NCI-H128 (cell line): Measurements from ENCODE around the gene MTPN.

Source experiments
- DNase-seq: peaks from one replicate; lab custom pipeline; 2025; ENCODE audit not compliant: unreplicated experiment; lab: John Stamatoyannopoulos, UW

The MTPN gene

DNA sequence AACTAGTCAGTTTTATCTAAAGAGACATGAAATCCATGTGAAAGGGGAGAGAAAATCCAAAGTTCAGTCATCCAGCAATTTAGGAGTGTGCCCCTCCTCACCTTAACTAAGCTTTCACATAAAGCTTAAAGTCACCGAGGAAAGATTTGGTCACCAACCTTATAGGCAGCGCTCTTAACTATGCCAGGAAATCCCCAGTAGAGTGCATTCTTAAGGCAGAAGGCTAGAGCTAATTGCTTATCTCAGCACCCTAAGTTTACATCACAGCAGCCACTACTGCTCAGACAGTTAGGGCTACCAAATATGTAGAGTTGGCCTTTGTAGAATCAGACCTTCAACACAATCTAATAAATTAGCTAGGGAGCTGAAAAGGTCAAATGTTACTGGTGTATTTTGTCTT, 47.9 kb downstream of the MTPN start:
- DNase-seq: no peak

DNA sequence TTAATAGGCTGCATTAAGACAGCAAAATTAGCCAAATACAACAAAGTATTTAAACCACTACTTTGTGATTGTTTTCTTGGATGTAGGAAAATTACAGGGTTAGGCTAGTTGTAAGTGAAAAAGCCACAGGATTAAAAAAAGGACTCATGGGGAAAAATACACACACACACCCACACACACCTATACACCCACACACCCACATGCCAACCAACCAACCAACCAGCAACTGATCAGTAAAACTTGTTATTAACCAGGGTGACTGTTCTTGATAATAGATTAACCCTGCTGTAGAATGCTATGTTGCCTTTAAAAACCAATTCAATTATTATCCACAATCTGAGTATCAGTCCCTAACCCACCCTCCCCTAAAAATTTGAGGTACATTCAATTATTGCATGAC, 49.0 kb downstream of the MTPN start:
- no peak for DNase-seq

DNA sequence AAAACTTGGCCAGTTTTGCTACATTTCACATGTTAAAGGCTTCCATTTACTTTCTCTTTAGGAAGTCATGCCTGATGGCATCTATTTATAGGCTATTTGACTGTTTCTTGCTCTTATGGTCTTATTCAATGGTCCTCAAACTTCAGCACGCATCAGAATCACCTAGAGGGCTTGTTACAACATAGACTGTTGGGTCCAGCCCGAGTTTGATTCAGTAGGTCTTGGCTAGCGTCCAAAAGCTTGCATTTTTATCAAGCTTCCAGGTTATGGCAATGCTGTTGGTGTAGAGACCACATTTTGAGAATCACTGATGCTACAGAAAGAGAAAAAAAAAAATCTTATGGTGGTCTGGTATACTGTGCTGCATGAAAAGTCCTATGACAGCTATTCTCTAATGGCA, 51.9 kb downstream of the MTPN start:
- no peak for DNase-seq

DNA sequence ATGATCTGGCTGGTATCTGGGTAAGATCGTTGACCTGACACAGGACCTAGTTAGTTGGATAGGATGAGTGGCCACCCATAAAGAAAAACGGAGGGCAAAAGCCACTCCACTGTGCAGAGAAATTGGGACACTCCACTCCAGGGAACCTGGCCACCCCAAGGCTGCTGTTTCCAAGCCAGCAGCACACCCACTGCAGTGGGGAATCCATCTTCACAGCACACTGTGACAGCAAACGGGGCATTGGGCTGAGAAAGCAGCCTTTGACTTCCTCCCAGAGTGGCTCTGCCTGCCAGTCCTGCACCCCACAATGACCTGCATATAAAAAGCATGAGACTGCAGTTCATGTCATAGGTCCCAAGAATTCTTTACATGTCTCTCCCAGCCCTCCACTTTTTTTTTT, 52.9 kb downstream of the MTPN start:
- no peak for DNase-seq

DNA sequence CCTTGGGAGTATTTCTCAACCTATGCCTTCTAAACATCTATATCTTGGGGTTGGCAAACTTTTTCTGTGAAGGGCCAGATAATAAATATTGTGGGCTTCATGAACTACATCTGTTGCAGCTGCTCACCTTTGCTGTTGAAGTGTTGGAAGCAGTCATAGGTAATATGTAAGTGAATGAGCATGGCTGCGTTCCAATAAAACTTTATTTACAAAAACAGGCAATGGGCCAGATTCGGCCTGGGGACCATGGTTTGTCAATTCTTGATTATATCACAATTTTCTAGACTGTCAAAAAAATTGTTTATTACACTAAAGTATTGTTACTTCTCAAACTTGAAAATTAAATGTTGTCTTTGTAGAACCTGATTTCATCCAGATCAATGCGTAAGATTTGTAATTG, 54.9 kb downstream of the MTPN start:
- no peak for DNase-seq

DNA sequence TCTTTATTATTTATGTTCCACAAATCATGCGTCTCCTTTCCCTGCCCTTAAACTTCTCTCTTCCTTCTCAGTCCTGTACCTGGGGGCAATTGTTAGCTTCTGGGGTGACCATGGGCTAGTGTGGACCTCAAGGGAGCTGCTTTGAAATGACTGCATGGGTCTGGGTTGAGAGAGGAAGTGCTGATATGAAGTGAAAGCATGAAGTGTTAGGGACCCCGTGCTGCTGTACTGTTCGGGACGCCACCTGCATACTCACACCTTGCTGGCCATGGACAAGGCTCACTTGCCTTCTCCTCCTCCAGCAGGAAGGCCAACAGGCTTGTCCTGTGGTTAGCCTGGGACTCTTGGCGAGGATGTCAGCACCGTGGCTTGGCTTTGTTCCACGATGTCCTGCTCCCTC, 56.7 kb downstream of the MTPN start:
- no peak for DNase-seq

DNA sequence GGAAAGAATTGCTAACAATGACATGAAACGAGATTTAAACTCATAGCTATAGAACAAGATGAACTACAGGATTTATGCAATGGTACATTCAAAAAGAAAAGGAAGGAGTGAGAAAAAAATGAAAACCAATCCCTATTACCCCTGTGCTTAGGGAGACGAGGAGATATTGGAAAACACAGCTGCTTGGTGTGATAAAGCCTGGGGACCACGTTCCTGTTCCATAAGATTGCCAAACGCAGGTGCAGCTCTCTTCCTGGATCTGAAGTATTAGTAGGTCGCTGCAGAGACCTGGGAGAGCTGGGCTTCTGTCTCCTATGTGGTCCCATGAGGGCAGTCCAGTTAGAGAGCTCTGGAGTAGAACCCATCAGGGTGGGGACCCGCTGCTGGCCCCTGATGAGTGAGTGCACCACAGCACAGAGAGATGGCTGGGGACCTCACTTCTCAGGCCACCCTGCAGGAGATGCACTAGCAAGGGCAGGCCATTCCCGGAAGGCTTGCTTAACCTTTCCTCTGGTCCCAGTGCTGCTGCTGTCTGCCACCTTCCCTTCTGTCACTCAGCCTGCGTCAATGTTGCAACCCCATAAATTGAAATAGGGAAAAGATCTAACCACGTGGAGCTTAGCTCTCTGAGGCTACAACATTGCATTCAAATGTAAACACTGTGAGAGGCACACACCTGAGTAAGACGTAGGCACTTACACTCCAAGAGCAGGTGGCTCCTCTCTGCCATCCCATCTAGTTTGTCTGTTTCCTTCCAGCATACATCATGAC, 57.9 kb downstream of the MTPN start:
- no peak for DNase-seq

DNA sequence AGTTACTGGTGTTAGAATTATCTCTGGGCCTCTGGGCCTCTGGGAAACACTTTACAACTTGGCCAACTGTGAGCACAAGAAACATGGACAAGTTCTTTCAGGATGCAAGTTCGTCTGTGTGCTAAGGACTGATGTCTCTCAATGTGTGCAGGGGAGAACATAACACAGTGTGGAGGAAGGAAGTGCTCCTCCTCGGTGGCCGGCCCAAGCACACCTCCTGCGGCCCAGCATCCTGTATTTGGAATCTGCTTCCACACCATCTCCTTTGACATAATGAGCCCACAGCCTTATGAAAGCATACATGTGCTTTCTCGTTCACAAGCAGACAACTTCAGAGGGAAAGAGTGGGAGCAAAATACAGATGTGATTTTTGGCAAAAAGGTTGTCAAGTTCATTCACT, 59.0 kb downstream of the MTPN start:
- DNase-seq: no peak

DNA sequence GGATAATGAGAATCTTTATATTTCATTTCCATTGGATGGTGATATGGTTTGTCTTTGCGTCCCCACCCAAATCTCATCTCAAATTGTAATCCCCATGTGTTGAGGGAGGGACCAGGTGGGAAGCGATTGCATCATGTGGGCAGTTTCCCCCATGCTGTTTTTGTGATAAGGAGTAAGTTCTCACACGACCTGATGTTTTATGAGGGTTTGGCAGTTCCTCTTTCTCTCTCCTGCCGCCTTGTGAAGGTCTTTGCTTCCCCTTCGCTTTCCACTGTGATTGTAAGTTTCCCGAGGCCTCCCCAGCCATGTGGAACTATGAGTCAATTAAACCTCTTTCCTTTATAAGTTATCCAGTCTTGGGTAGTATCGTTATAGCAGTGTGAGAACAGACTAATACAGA, 59.4 kb downstream of the MTPN start:
- DNase-seq: no peak

DNA sequence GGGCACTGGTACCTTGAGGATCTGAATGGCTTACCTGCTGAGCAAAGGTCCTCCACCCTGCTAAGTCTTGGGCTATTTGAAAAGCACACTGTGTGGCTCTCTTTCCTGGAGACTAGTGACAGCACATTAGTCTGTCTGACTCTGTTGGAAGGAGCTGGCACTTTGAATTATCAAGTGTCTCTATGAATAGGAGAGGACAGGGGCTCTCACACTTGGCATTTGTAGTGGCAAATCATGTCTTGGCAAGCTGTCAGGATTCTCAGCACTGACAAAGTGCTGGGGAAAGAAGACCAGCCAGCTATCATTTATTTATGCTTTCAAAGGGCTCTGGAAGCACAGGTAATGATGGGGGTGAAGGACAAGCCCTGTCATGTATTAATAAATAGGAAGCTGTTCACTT, 62.8 kb downstream of the MTPN start:
- no peak for DNase-seq

DNA sequence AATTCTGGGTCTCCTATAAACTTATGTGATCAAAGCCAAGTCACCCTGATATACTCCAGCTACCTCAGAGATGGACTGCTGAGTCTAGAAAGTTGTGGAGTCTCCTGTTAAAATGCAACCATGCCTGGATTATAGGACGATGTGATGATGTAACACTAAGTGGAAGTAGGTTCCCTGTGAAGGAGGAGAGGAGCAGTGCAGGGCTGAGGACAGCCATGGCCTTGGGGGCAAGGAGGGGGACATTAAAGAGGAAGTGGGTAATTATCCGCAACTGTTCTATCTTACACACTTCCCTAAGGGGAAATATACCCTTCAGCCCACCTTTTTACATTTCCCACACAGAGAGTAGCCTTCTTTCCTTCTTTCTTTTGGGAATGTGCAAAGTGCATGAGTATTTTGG, 63.8 kb downstream of the MTPN start:
- no peak for DNase-seq

DNA sequence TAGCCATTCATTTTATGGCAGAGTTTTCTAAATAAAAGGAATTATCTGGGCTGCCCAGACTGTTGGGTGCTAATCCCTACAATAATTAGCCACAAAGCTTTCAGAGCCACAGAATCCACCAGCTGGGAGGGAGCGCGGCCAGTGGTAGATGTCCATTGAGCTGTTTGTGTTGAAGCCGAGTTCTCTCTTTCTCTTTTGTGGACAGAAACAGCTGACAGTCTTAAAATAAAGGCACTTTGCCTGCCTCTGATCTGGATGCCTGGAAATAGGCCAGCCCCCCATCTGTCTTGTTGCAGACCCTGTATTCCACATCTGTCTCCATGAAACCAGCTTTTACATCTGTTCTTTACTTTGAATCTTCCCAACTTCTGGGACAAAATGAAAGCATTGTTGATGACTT, 66.1 kb downstream of the MTPN start:
- no peak for DNase-seq

DNA sequence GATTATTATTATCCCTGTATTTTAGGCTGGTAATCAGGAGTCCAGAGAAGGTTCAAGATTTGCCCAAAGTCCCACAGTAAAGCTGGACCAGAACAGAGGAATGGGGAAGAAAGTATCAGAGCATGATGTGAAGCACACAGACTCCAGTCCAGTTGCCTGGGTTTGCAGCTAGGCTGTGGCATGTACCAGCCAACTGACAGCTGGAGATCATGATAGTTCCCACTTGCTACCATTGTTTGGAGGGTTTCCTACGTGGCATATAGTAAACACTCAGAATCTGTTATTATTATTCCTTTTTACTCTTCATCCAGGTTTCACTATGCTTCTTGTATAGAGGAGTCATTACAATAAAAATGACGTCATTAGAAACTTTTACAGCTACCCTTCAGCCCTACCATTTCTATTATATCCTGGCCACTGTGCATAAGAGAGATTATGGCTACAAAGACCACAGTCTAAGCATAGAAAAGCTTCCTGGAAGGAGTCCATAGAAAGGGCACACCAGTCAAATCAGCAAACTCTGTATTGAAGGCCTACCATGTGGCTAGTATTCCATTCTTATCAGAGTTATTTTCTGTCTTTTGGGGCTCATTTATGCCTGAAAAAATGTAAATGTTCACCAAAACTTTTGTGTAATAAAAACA, 66.6 kb downstream of the MTPN start:
- DNase-seq: no peak

DNA sequence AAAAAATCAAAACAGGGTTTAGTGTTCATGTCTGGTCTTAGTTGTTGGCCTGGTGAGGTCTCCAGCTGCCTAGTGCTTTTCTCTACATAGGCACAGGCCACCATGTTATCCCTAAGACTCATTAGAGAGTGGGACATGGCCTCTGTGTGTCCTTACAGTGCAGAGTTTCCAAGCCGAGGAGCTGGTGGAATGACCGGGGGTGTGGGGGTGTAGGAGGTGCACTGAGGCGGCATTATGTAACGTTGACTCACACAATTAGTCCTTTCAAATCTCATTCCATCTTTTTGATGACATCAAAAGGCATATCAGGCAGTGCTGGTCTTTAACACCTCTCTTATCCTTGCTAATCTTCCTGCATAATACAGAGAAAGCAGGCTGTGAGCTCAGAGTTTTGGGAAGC, 71.3 kb downstream of the MTPN start:
- no peak for DNase-seq

DNA sequence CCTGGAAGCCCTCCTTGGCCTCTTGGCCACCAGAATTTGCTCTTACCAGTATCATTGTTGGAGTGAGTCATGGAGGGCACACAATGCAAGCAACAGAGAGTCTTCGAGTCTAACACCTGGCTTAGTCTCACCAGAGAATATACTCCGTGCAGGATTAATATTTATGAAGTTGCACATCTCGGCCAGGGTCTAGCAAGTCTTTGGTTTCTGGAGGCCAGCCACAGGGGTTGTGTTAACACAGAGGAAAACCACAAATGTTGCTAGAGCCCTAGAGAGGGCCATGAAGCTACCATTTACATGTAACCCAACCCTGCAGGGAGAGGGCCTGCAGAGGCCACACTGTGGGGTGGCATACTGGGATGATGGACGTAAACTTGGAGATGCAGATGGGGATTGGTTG, 71.8 kb downstream of the MTPN start:
- no peak for DNase-seq

DNA sequence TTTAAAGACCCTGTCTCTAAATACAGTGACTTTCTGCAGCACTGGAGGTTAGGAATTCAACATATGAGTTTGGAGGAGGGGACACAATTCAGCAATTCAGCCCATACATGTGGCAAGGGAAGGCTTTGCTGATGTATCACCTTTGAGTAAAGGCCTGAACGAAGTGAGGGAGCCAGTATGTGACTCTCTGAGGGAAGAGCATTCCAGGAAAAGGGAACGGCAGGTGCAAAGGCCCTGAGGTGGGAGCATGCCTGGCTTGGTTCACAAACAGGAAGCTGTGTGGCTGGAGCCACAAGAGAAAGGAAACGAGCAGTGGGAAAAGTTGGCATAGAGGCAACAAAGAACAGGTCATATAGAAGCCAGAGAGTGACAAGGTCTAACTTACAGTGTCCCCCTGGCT, 72.9 kb downstream of the MTPN start:
- DNase-seq: no peak

DNA sequence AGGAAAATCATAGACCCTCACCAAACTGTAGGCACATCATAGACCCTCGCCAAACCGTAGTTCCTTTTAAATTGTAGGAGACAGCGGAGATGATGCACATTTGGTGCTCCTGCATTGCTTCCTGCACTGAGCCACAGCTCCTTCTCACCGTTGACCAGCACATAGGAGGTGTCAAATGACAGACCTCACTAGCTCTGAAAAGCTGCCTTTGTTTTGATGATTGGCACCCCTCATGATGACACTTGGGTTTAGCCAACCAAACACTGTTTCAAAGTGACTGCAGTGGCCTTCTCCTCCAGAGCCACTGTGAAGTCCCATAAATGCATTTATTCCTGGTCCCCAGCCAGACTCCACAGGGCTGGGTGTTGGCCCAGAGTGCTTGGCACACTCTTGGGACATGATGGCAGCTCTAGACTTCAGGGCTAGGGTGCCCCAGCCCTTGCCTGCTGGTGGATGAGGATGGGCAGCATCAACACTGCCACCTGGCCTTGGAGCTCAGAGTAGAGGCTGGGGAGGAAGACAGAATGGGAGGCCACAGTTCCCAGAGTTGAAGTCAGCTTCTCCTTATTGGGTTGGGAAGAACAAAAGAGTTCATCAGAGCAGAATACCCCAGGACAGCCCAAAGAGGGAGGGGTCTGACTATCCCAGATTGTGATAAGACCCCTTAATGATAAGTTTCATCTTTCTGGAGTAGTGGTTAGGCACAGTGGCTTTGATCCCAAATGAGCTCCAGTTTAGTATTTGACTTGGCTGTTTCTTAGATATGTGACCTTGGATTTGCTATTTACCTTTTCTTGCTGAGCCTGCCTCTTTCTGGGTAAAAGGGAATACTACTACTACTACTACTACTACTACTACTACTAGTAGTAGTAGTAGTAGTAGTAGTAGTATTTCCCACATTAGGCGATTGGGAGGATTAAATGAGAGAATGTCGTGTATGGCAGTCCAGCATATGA, 75.3 kb downstream of the MTPN start:
- DNase-seq: no peak

DNA sequence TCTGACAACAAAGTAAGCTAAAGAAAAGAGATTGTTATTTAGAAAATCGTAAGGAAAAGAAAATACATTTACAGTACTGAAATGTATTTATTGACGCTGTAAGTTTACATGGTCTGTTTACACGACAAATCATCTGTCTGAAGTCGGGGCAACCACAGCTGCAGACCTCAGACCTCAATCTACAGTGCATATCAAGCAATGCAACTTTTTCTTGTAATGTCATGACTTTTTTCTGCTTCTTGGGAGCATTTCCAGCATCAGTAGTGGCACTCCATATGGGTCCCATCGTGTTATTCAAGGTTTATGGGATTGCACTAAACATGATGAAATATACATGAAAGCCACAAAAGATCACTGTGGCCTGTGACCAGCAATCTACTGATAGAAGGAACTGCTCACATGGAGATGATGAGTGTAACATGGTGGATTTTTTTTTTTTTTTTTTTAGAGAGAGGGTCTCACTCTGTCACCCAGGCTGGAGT, 77.1 kb downstream of the MTPN start:
- DNase-seq: no peak

DNA sequence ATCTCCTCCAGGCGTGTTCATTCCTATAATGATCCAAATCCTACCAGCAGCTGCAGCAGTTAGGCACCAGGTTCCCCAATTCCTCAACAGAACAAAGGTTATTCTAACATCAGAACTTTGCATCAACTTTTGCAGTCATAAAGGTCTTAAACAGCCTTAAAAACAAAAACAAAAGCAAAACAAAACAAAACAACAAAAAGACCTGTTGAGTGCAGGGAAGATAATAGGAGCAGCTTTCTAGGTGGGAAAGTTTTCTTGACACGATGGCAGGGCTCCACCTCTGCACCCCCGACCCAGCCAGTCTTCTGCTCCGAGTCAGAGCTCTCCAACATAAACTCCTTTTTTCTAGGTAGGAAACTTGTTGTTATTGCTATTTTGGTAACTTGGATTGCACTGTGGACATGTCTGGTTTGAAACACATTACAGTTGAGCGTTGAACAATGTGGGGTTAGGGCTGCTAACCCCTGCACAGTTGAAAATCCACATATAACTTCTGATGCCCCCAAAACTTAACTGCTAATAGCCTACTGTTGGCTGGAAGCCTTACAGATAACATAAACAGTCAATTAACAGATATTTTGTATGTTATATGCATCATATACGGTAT, 77.6 kb downstream of the MTPN start:
- no peak for DNase-seq

DNA sequence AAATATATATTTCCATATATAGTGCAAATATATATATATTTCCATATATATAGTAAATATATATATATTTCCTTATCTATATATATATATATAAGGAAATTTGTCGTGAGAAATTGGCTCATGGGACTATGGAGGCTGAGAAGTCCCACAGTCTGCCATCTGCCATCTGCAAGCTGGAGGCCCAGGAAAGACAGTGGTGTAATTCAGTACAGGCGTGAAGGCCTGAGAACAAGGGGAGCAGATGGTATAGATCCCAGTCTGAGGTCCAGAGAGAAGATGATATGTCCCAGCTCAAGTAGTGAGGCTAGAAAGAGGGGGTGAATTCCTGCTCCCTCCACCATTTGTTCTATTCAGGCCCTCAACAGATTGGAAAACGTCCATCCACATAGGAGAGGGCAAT, 78.9 kb downstream of the MTPN start:
- DNase-seq: no peak

DNA sequence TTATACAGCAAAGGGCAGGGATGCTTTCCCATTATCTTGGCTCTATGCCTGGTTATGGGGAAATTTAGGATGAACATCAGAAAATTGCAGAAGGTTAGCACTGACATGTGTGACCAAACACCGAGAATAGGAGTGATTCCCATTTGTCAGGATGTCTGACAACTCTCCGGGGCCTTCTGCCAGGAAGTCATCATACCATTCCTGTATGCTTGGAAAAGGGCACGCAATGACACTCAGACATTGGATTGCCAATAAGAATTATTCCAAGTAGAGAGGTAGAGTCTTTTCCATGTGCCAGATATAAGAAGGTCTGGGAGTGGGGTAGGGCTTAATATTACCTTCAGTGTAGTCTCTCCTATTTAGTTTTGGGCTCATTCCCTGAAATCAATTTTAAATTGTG, 82.3 kb downstream of the MTPN start:
- no peak for DNase-seq
